Measurements from ENCODE around the gene TMEM229A.
"Not testable (repeated sequence)": the region's sequence is repeated elsewhere in the genome, so short reads cannot be mapped to it uniquely, and the experiment has no call there.

TMEM229A gene

DNA sequence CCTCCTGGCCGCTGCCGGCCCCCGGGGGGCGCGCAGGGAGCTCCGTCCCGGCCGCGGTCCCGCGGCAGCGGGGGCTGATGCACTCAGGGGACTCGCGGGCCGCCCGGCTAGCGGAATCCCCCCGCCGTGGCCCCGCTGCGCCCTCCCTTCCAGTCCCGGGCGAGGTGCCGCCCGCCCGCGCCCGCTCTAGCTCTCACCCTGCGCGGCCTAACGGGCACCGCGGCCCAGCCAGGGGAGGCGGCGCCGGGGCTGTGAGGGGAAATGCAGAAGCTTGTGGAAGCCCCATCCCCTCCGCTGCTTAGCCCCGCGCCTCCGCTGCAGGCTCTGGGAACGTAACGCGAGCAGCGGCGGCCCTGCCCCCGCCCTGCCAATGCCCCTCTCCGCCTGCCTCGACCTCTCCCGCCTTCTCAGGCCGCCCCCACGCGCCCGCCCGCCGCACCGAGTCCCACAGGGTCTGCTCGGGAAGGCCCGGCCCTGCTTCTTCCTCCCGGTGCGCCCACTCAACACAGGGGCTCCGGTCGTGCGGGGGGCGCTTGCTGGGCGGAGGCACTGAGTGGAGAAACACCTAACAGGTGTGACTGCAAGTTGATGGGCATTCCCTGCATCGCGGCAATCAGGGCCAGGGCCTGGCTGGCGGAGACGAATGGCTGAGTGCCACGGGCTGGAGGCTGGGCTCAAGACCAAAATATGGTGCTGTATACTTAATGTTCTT lies 384 bp upstream of the TMEM229A start:
- in situ Hi-C loops (cut with MboI; ENCODE audit: low sequenced_read_pairs, unreplicated experiment), result no loop called here

DNA sequence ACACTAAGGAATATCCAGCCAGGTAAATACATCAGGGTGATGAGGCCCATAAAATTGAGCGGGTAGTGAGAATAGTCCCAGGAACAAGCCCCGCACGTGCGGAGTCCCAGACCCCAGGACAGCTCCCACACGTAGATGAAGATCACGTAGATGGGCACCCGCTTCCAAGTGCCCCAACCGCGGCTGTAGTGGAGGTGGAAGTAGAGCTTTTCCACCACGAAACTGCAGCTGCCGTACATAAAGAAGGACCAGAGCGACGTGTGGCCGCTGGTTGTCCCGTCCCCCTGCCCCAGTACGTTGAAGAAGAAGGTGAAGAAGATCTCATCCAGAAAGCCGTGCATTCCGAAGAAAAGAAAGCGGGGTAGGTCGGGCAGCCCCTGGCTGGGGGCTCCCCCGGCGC lies 948 bp downstream of the TMEM229A start:
- peak; percentile 13 for DNase-seq (ENCODE audit: low spot score)
- in situ Hi-C loops (cut with MboI; ENCODE audit: low sequenced_read_pairs, unreplicated experiment), result no loop called here
- TF ChIP-seq, protein P1, sequence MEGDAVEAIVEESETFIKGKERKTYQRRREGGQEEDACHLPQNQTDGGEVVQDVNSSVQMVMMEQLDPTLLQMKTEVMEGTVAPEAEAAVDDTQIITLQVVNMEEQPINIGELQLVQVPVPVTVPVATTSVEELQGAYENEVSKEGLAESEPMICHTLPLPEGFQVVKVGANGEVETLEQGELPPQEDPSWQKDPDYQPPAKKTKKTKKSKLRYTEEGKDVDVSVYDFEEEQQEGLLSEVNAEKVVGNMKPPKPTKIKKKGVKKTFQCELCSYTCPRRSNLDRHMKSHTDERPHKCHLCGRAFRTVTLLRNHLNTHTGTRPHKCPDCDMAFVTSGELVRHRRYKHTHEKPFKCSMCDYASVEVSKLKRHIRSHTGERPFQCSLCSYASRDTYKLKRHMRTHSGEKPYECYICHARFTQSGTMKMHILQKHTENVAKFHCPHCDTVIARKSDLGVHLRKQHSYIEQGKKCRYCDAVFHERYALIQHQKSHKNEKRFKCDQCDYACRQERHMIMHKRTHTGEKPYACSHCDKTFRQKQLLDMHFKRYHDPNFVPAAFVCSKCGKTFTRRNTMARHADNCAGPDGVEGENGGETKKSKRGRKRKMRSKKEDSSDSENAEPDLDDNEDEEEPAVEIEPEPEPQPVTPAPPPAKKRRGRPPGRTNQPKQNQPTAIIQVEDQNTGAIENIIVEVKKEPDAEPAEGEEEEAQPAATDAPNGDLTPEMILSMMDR (IDR thresholded peaks at IDR 0.05; ENCODE audit: borderline replicate concordance, control extremely low read depth, extremely low read depth, insufficient read depth, missing control alignments), result no peak

More for the DNA sequence above, 384 bp upstream of the TMEM229A start:
- peak; percentile 12 for DNase-seq (ENCODE audit: low spot score)
- TF ChIP-seq, protein P1 (IDR thresholded peaks at IDR 0.05; ENCODE audit: borderline replicate concordance, control extremely low read depth, extremely low read depth, insufficient read depth, missing control alignments), result no peak

DNA sequence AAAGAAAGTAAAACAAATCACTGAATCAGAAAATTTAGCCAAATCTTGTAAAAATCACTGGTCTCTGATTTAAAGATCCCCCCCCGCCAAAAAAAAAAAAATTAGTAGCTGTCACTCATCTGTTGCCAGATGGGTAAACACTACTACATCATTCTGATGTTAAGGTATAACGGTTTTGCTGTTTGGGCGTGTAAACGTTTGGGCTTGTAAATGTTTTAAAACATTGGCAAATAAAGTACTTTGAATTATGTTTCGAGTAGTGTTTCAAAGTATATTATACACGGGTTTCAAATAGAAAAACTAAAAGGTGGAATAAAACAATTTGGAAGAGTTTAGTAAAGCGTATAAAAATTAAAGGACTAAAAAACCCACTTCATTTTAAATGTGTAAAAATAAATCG lies 1.5 kb downstream of the TMEM229A start:
- in situ Hi-C loops (cut with MboI; ENCODE audit: low sequenced_read_pairs, unreplicated experiment), result no loop called here

DNA sequence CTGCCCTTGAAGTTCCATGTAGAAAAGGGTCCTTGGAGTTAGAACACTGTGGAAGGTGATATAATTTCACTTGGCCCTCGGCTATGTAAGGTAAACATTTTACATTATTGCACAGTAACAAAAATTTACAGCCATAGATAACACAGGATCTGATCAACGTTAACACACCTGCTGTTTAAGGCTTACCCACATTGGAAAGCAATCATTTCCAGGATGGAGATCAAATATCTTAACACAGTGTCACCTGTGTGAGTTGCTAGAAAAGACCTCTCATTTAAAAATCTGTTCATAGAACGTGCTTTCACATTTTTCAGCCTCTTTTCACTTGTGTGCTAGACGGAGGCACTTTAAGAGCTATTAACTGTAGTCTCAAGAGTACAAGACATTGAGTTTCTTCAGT lies 1.9 kb downstream of the TMEM229A start:
- TF ChIP-seq, protein P1 (IDR thresholded peaks at IDR 0.05; ENCODE audit: borderline replicate concordance, control extremely low read depth, extremely low read depth, insufficient read depth, missing control alignments), result no peak
- DNase-seq (ENCODE audit: low spot score), result no peak
- in situ Hi-C loops (cut with MboI; ENCODE audit: low sequenced_read_pairs, unreplicated experiment), result no loop called here

More for the DNA sequence above, 1.5 kb downstream of the TMEM229A start:
- TF ChIP-seq, protein P1 (IDR thresholded peaks at IDR 0.05; ENCODE audit: borderline replicate concordance, control extremely low read depth, extremely low read depth, insufficient read depth, missing control alignments), result no peak
- no peak for DNase-seq (ENCODE audit: low spot score)

DNA sequence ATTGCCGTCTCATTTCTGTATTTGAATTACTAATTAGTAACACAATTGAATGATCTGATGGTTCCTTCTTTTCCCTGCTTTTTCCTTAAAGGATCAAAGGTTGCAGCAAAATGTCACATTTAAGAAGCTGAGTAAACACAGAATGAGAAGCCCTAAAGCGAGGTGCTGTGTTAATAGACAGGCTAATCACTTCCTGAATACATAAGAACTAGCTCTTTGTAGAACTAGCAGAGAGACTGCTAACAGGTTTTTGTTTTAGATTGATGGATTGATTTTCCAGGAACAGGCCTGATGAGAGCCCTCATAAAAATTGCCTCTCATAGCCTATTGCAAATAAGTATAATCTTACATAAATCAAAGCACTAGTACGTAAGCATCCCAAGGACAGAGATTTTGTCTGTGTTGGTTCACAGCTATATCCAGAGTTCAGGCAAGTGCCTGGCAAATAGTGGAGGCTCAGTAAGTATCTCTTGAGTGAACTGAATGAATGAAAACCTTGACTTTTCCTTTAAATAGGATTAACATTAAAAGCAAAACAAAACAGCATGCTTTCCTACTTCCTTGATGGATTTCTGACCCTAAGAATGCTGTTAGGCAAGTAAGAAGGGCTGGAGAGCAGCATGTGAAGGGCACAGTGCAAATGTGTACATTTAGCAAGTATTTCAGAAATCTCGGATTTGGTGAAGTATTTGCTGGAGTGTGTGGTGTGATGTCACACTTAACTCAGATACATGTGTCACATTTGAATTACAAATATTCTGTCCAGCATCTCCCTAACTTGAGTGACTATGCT lies 3.3 kb downstream of the TMEM229A start:
- TF ChIP-seq, protein P1 (IDR thresholded peaks at IDR 0.05; ENCODE audit: borderline replicate concordance, control extremely low read depth, extremely low read depth, insufficient read depth, missing control alignments), result no peak
- DNase-seq (ENCODE audit: low spot score), result no peak
- in situ Hi-C loops (cut with MboI; ENCODE audit: low sequenced_read_pairs, unreplicated experiment), result no loop called here

DNA sequence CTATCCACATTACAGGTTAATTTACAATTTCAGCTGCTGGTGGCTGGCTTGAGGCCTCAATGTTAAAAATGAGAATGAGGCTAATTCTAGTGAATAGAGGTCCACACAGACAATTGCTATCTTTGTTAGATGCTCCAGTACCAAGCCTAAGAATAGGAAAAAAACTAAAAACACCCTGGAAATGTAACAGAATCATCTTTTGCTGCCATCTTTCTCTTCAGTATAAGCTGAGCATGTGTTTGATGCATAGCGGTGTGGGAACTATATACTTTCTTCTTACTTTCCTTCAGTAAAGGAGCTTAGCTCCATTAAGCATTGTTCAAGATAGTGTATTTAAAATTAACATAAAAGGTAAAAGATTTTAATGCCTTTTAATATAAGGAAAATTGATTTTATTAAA lies 5.6 kb downstream of the TMEM229A start:
- in situ Hi-C loops (cut with MboI; ENCODE audit: low sequenced_read_pairs, unreplicated experiment), result no loop called here
- TF ChIP-seq, protein P1 (IDR thresholded peaks at IDR 0.05; ENCODE audit: borderline replicate concordance, control extremely low read depth, extremely low read depth, insufficient read depth, missing control alignments), result no peak
- DNase-seq (ENCODE audit: low spot score), result no peak

DNA sequence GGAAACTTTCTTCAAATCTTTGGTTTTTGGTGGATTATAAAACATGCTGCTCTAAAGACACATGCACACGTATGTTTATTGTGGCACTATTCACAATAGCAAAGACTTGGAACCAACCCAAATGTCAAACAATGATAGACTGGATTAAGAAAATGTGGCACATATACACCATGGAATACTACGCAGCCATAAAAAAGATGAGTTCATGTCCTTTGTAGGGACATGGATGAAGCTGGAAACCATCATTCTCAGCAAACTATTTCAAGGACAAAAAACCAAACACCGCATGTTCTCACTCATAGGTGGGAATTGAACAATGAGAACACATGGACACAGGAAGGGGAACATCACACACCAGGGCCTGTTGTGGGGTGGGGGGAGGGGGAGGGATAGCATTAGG lies 8.5 kb downstream of the TMEM229A start:
- in situ Hi-C loops (cut with MboI; ENCODE audit: low sequenced_read_pairs, unreplicated experiment); DNase-seq (ENCODE audit: low spot score): not testable (repeated sequence)

Data from GM13976 (cell line).